Mononuclear cell (primary cell): ENCODE measurements around the gene AGAP1. TPM values are rescaled to one million over a fixed set of nuclear protein-coding genes. Genes with fewer than 3 reads are reported as not detected.

Experiments
- H3K27me3 ChIP-seq: 2 replicates; pipeline ENCODE4 v1.6.0; 2011; ENCODE audit warnings: low read length, control low read depth; ENCODE audit not compliant: insufficient read depth
- H3K4me1 ChIP-seq: 2 replicates; pipeline ENCODE4 v1.5.1; 2011; ENCODE audit warnings: mild to moderate bottlenecking, low read length, control low read depth; ENCODE audit not compliant: insufficient read depth
- H3K4me3 ChIP-seq: 2 replicates; pipeline ENCODE4 v1.5.1; 2011; ENCODE audit warnings: mild to moderate bottlenecking, low read length, moderate library complexity
- H3K9me3 ChIP-seq: 2 replicates; pipeline ENCODE4 v1.5.1; 2011; ENCODE audit warnings: low read depth, mild to moderate bottlenecking, control low read depth, low read length
- total RNA-seq: library from RNA; depleted of rRNA; stranded (reverse); fragments of >200 nt; gene quantifications from one replicate; pipeline ENCODE4 v1.2.3, GENCODE V29; 2012

AGAP1 gene
- total RNA-seq, 1 donor, result 2.7 TPM

- Histone ChIP-seq H3K4me3 (no peak overlapping the region), H3K27me3 (no peaks in the 10 kb centered on the region), H3K9me3 (no peaks in the 10 kb centered on the region), H3K4me1 (no peaks in the 10 kb centered on the region)
Observed at GRCh38 chr2:235858881-235859280, 365.0 kb downstream of the AGAP1 start.

GRCh38 chr2:235859651-235860050 lies 365.8 kb downstream of the AGAP1 start:
- H3K4me1 ChIP-seq, result no peaks in the 10 kb centered on the region
- H3K9me3 ChIP-seq, result no peaks in the 10 kb centered on the region
- no peak overlapping the region for H3K4me3 ChIP-seq
- H3K27me3 ChIP-seq, result no peaks in the 10 kb centered on the region

- H3K4me1 ChIP-seq, result no peaks in the 10 kb centered on the region
- H3K27me3 ChIP-seq, result no peaks in the 10 kb centered on the region
- no peak overlapping the region for H3K4me3 ChIP-seq
- no peaks in the 10 kb centered on the region for H3K9me3 ChIP-seq
Observed at GRCh38 chr2:235860111-235860510, 366.3 kb downstream of the AGAP1 start.

- peaks cover 2% of the 10 kb centered on the region for H3K27me3 ChIP-seq
- no peak overlapping the region for H3K4me3 ChIP-seq
- no peaks in the 10 kb centered on the region for H3K9me3 ChIP-seq
Observed at GRCh38 chr2:235860871-235861270, 367.0 kb downstream of the AGAP1 start.

GRCh38 chr2:235861383-235861782 lies 367.5 kb downstream of the AGAP1 start:
- Histone ChIP-seq H3K4me1 (no peaks in the 10 kb centered on the region), H3K9me3 (no peaks in the 10 kb centered on the region)

More at GRCh38 chr2:235860871-235861270, 367.0 kb downstream of the AGAP1 start:
- no peaks in the 10 kb centered on the region for H3K4me1 ChIP-seq

GRCh38 chr2:235863414-235863813 lies 369.6 kb downstream of the AGAP1 start:
- Histone ChIP-seq H3K4me3 (no peak overlapping the region), H3K27me3 (peaks cover 4% of the 10 kb centered on the region), H3K4me1 (no peaks in the 10 kb centered on the region), H3K9me3 (no peaks in the 10 kb centered on the region)

More at GRCh38 chr2:235861383-235861782, 367.5 kb downstream of the AGAP1 start:
- H3K4me3 ChIP-seq, result no peak overlapping the region
- peaks cover 4% of the 10 kb centered on the region for H3K27me3 ChIP-seq

GRCh38 chr2:235864302-235864701 lies 370.5 kb downstream of the AGAP1 start:
- Histone ChIP-seq H3K4me3 (no peak overlapping the region), H3K27me3 (peaks cover 4% of the 10 kb centered on the region), H3K4me1 (no peaks in the 10 kb centered on the region), H3K9me3 (no peaks in the 10 kb centered on the region)

- no peaks in the 10 kb centered on the region for H3K9me3 ChIP-seq
- no peaks in the 10 kb centered on the region for H3K4me1 ChIP-seq
- peaks cover 4% of the 10 kb centered on the region for H3K27me3 ChIP-seq
- no peak overlapping the region for H3K4me3 ChIP-seq
Observed at GRCh38 chr2:235864733-235865515, 371.1 kb downstream of the AGAP1 start.

GRCh38 chr2:235866373-235866772 lies 372.5 kb downstream of the AGAP1 start:
- Histone ChIP-seq H3K4me1 (no peaks in the 10 kb centered on the region), H3K27me3 (peaks cover 4% of the 10 kb centered on the region), H3K9me3 (no peaks in the 10 kb centered on the region), H3K4me3 (no peak overlapping the region)

- H3K4me3 ChIP-seq, result no peak overlapping the region
- no peaks in the 10 kb centered on the region for H3K9me3 ChIP-seq
- H3K27me3 ChIP-seq, result peaks cover 4% of the 10 kb centered on the region
- no peaks in the 10 kb centered on the region for H3K4me1 ChIP-seq
Observed at GRCh38 chr2:235868224-235868623, 374.4 kb downstream of the AGAP1 start.

GRCh38 chr2:235868645-235869044 lies 374.8 kb downstream of the AGAP1 start:
- no peaks in the 10 kb centered on the region for H3K4me1 ChIP-seq
- no peak overlapping the region for H3K4me3 ChIP-seq
- peaks cover 4% of the 10 kb centered on the region for H3K27me3 ChIP-seq
- no peaks in the 10 kb centered on the region for H3K9me3 ChIP-seq

- no peaks in the 10 kb centered on the region for H3K4me1 ChIP-seq
- no peaks in the 10 kb centered on the region for H3K9me3 ChIP-seq
- peaks cover 4% of the 10 kb centered on the region for H3K27me3 ChIP-seq
- no peak overlapping the region for H3K4me3 ChIP-seq
Observed at GRCh38 chr2:235870515-235870914, 376.7 kb downstream of the AGAP1 start.

- H3K9me3 ChIP-seq, result no peaks in the 10 kb centered on the region
- no peaks in the 10 kb centered on the region for H3K27me3 ChIP-seq
- H3K4me3 ChIP-seq, result no peak overlapping the region
- no peaks in the 10 kb centered on the region for H3K4me1 ChIP-seq
Observed at GRCh38 chr2:235876099-235876679, 382.3 kb downstream of the AGAP1 start.

- Histone ChIP-seq H3K4me1 (no peaks in the 10 kb centered on the region), H3K27me3 (no peaks in the 10 kb centered on the region), H3K4me3 (no peak overlapping the region), H3K9me3 (no peaks in the 10 kb centered on the region)
Observed at GRCh38 chr2:235877275-235877802, 383.5 kb downstream of the AGAP1 start.

- Histone ChIP-seq H3K9me3 (no peaks in the 10 kb centered on the region), H3K4me1 (no peaks in the 10 kb centered on the region), H3K27me3 (no peaks in the 10 kb centered on the region), H3K4me3 (no peak overlapping the region)
Observed at GRCh38 chr2:235879116-235879515, 385.3 kb downstream of the AGAP1 start.
